ENCODE results near the gene CXCL1.

Gene CXCL1

DNA sequence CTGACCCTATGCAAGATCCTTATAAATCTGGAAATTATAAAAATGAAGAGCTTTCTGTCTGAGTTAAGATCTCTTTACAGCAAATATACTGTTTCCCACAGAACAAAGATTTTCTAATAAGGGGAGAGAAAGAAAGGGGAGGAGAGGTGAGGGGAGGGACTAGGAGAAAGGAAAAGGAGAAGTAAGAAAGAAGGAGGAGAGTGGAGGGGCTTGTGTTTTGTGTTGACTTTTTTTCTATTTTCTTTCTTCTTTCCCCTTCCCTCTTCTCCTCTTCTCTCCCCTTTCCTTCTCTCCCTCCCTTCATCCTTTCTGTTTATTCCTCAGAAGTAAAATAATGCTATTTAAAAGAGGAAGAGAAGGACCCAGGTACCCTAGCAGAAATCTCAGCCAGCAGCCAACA lies 26.5 kb upstream of the CXCL1 start:
- TF ChIP-seq, protein P1, sequence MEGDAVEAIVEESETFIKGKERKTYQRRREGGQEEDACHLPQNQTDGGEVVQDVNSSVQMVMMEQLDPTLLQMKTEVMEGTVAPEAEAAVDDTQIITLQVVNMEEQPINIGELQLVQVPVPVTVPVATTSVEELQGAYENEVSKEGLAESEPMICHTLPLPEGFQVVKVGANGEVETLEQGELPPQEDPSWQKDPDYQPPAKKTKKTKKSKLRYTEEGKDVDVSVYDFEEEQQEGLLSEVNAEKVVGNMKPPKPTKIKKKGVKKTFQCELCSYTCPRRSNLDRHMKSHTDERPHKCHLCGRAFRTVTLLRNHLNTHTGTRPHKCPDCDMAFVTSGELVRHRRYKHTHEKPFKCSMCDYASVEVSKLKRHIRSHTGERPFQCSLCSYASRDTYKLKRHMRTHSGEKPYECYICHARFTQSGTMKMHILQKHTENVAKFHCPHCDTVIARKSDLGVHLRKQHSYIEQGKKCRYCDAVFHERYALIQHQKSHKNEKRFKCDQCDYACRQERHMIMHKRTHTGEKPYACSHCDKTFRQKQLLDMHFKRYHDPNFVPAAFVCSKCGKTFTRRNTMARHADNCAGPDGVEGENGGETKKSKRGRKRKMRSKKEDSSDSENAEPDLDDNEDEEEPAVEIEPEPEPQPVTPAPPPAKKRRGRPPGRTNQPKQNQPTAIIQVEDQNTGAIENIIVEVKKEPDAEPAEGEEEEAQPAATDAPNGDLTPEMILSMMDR (conservative IDR thresholded peaks at IDR 0.05; ENCODE audit: control insufficient read depth, insufficient read depth, low read depth, low read length): no peak
- DNase-seq (ENCODE audit: low read depth): no peak
- no peak overlapping the region for H3K4me3 ChIP-seq (ENCODE audit: control insufficient read depth, low read depth, low read length)

DNA sequence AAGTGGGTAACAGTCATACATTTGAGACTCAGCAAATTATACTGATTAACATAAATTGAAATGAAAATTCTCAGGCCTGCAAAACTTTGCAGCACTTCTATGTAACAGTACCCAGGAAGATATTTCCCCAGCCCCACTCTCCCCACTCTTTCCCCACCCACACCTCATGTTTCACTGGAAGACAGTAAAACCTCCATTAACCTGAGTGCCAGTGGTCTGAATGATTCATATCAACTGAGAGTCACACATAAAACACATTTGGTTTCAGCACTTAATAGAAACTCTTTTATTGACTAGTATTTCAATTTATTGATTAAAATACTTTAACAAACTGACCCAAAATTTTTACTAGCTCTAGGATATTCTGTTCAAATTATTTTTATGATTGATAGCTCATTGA lies 25.8 kb upstream of the CXCL1 start:
- peak; percentile 41 for DNase-seq (ENCODE audit: low read depth)
- TF ChIP-seq, protein P1 (conservative IDR thresholded peaks at IDR 0.05; ENCODE audit: control insufficient read depth, insufficient read depth, low read depth, low read length): no peak

DNA sequence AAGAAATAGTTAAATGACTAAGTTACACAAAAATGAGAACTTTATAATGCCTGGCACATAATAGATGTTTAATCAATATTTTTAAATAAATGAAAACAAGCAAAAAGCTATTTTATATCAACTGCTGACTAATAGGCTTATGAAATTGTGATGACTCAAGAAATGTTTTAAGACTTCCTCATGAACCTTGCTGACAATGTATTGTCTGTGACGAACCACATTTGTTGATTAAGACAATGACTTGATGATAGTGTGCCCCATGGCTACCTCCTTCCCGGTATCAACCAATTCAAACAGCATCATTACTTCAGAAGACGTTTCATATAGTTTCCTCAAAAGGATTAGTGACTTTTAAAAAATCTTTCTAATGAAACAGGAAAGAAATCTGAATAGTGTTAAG lies 24.8 kb upstream of the CXCL1 start:
- TF ChIP-seq, protein P1 (conservative IDR thresholded peaks at IDR 0.05; ENCODE audit: control insufficient read depth, insufficient read depth, low read depth, low read length): no peak
- peak; percentile 86 for DNase-seq (ENCODE audit: low read depth)
- H3K4me3 ChIP-seq (ENCODE audit: control insufficient read depth, low read depth, low read length): no peak overlapping the region

More for the DNA sequence above, 25.8 kb upstream of the CXCL1 start:
- H3K4me3 ChIP-seq (ENCODE audit: control insufficient read depth, low read depth, low read length): no peak overlapping the region

DNA sequence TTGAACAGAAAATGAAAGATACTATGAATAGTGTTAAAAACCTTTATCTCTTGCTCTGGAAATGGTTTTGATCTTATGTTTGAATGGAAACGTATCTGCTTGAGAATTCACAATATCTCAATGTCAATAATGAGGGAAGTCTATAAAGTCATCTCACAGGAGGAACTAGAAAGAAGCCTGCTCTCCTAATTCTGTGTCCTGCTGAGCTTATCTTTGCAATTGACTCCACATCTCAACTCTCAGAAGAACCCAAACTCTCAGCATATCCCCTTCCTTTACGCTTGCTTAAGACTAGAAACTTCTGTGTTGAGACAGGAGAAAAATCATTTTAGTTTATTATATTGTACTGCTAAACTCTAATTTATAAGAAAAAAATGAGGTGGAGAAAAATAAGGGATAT lies 24.4 kb upstream of the CXCL1 start:
- TF ChIP-seq, protein P1 (conservative IDR thresholded peaks at IDR 0.05; ENCODE audit: control insufficient read depth, insufficient read depth, low read depth, low read length): no peak
- DNase-seq (ENCODE audit: low read depth): no peak
- no peak overlapping the region for H3K4me3 ChIP-seq (ENCODE audit: control insufficient read depth, low read depth, low read length)

DNA sequence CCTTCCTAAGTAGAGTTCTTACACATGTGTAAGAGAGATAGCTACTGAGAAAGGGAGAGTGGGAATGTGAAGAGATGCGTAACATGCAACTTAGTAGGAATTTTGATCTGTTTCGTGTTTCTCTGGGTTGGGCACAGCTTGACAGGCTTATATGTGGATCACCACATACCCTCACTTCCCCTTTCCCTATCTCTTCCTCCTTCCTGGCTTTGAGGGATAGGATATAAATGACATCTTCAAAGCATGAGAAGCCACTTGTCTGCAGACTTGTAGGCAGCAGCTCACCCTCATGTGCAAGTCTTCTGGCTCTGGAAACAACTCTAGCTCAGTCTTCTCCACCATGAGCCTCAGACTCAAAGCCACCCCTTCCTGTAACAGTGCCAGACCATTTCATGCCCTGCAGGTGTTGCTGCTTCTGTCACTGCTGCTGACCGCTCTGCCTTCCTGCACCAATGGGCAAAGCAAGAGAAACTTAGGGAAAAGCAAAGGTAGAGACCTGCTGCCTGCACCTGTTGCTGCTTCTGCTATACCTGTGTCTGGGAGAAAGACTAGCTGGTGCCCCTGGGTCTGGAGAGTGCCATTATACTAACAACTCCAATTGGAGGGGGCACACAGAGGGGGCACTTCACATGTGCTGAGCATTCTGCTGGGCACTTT lies 21.5 kb upstream of the CXCL1 start:
- no peak overlapping the region for H3K4me3 ChIP-seq (ENCODE audit: control insufficient read depth, low read depth, low read length)
- TF ChIP-seq, protein P1 (conservative IDR thresholded peaks at IDR 0.05; ENCODE audit: control insufficient read depth, insufficient read depth, low read depth, low read length): no peak
- DNase-seq (ENCODE audit: low read depth): no peak

DNA sequence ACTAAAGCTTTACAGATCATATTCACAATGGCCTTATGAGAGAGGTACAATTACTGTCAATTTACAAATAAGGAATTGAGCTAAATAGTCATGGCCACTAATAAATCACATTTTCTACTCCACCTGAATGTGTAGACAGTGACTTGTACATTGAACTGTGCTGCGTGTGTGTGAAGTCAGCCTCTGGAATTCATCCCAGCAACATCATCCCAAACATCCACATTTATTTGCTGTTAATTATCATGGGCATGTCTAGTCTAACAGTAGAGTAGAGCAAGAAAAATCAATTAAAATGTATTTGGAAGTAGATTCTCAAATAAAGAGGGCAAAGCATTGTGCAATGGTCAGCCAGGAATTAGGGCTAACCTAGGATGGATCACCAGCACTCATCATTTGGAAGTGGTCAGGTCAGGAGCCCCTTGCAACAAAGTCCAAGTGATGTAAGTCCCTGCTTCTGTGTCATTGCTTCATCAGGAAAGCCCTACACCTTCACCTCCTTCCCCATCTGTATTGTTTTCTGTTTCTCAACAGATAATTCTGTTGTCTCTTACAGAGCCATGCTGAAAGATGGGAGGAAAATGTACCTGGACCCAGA lies 20.9 kb upstream of the CXCL1 start:
- DNase-seq (ENCODE audit: low read depth): no peak
- no peak overlapping the region for H3K4me3 ChIP-seq (ENCODE audit: control insufficient read depth, low read depth, low read length)
- TF ChIP-seq, protein P1 (conservative IDR thresholded peaks at IDR 0.05; ENCODE audit: control insufficient read depth, insufficient read depth, low read depth, low read length): no peak
